Measurements from ENCODE around the gene TOP2B.

The TOP2B gene

GRCh38 chr3:25677121-25677520, 12.4 kb upstream of the TOP2B start:
- no peak for DNase-seq (ENCODE audit: low read depth in 2 of 2, low spot score in 1 of 2)

- DNase-seq (ENCODE audit: low read depth in 2 of 2, low spot score in 1 of 2) = no peak
These were observed 10.0 kb upstream of the TOP2B start for GRCh38 chr3:25674670-25675069.

DNA sequence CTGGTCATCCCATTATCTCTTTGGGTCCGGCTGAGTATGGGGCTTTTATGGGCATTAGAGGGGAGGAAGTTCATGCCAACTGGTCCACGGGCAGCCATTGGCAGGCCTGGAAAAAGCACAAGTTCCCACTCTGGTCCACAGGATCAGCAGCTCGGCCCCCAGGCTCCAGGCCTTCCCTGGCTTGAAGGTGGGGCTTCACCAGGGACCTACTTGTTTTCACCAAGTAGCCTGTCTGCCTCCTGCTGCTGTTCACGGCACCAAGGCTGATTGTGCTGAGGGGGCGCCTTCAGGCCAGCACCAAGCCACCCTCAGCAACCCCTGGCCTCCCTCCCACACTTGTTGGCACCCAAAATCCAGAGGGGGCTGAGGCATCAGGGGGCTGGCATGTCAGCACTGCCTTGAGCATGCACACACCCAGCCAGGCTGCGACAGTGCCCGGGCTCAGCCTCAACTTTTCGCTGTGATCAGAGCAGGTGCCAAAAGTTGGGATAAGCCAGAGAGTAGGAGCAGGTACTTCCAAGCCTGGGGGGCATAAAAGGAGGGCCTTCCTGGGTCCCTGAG, 9.1 kb upstream of the TOP2B start:
- DNase-seq (ENCODE audit: low read depth in 2 of 2, low spot score in 1 of 2) = no peak

- no peak for DNase-seq (ENCODE audit: low read depth in 2 of 2, low spot score in 1 of 2)
These were observed 891 bp upstream of the TOP2B start for GRCh38 chr3:25665315-25666280.

GRCh38 chr3:25663869-25664811, 567 bp downstream of the TOP2B start:
- DNase-seq (ENCODE audit: low read depth in 2 of 2, low spot score in 1 of 2) = peak; percentile 28 to 38

- no peak for DNase-seq (ENCODE audit: low read depth in 2 of 2, low spot score in 1 of 2)
These were observed 1.3 kb downstream of the TOP2B start for GRCh38 chr3:25663347-25663868.

- no peak for DNase-seq (ENCODE audit: low read depth in 2 of 2, low spot score in 1 of 2)
These were observed 1.9 kb downstream of the TOP2B start for GRCh38 chr3:25662736-25663320.

DNA sequence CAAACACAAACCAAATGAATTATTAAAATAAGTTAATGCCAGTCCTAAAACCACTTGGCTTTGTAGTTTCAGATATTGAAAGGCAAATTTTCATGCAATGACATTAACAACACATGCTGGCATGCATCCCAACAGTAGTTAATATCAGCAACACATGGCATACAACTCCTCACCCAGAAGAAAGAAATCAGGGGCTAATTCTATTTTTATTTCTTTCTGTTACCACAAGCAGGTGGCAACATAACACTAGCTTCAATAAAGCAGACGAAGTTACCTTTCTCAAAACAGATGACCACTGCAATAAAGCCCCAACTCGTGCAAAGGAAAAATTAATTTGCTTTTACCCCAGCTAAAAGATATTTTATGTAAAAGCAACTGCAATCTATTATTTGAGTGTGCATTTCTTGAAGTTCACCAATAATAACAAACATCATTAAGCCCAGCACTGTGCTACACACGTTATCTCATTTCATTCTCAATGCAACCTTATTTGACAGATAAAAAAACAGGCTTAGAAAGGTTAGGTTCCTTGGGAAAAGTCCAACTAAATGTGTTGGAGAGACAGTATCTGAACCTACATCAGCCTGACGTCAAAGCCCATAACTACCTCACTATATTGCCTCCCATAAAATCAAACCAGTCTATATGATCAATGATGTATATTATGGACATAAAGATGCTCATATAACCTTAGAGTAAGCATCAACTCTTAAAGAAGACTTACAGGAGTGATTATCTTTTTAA, 2.8 kb downstream of the TOP2B start:
- no peak for DNase-seq (ENCODE audit: low read depth in 2 of 2, low spot score in 1 of 2)

- DNase-seq (ENCODE audit: low read depth in 2 of 2, low spot score in 1 of 2) = no peak
These were observed 5.9 kb downstream of the TOP2B start for GRCh38 chr3:25658836-25659235.

DNA sequence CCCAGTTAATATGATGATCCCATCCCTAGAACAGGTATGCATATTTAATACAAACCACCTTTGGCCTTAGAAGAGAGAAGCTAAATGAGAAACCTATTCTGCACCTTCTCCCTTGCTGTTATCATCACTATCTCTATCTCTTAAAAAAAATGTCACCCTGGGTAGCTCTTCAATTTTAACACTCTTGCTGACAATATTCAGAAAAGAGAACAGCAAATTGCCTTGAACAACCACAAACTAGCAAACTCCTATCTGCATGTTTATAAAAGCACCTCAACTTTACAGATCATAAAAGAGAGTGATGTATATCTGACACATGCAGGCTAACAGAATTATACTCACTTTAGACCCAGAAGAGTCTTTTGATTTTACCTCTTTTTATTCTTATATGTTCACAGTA, 7.4 kb downstream of the TOP2B start:
- no peak for DNase-seq (ENCODE audit: low read depth in 2 of 2, low spot score in 1 of 2)

DNA sequence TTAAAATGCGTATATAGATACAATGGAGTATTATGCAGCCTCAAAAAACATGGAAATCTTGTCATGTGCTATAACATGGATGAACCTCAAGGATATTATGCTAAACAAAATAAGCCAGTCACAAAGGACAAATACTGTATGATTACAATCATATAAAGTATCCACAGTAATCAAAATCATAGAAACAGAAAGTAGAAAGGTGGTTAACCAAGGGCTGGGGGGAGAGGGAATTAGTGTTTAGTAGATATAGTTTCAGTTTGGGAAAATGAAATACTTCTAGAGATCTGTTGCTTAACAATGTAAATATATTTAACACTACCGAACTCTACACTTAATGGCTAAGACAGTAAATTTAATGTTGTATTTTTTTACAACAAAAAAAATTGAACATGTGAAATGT, 9.0 kb downstream of the TOP2B start:
- no peak for DNase-seq (ENCODE audit: low read depth in 2 of 2, low spot score in 1 of 2)

GRCh38 chr3:25654576-25654975, 10.1 kb downstream of the TOP2B start:
- DNase-seq (ENCODE audit: low read depth in 2 of 2, low spot score in 1 of 2) = no peak

DNA sequence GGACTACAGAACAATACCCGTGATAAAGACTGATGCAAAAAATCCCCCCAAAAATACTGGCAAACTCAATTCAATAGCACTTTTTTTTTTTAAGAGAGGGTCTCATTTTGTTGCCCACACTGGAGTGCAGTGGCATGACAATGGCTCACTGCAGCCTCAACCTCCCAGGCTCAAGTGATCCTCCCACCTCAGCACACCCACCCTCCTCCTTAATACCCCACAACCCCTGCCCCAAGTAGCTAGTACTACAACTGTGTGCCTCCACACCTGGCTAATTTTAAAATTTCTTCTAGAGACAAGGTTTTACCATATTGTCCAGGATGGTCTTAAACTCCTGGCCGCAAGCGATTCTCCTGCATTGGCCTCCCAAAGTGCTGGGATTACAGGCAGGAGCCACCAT, 11.4 kb downstream of the TOP2B start:
- DNase-seq (ENCODE audit: low read depth in 2 of 2, low spot score in 1 of 2) = no peak

DNA sequence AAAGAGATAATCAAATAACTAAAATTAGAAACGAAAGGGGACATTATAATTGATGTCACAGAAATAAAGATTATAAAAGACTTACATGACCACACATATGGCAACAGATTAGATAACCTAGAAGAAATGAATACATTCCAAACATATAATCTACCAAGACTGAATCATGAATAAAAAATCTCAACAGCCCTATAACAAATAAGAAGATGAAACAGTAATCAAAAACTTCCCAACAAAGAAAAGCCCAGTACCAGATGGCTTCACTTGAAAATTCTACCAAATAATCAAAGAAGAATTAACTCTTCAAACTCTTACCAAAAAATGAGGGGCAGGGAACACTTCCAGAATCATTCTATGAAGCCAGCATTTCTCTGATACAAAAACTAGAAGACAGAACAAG, 11.8 kb downstream of the TOP2B start:
- no peak for DNase-seq (ENCODE audit: low read depth in 2 of 2, low spot score in 1 of 2)

DNA sequence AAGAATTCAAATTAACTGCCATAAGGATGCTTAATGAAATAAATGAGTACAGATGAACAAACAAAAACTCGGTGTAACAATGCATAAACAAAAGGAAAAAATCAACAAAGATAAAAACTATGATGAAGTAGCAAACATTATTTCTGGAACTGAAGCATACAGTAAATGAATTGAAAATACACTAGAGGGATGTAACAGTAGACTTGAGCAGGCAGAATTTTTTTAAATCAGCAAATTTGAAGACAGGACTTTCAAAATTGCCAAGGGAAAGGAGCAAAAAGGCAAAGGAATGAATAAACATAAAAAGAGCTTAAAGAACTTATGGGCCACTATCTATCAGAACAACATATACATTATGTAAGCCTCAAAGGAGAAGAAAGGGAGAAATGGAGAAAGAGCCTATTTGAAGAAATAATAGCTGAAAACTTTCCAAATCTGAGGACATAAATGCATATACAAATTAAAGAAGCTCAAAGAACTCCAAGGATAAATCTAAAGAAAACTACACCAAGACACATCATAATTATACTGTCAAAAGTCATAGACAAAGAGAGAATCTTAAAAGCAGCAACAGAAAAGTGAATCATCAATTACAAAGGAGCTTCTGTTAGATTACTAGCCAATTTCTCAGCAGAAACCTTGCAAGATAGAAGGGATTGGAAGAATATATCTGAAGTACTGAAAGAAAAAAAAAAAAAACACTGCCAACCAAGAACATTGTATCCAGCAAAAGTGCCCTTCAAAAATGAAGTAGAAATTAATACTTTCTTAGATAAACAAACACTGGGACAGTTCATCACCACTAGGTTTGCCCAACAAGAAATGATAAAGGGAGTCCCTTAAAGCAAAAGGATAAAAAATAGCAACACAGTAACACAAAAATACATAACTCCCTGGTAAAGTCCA, 15.5 kb downstream of the TOP2B start:
- no peak for DNase-seq (ENCODE audit: low read depth in 2 of 2, low spot score in 1 of 2)

DNA sequence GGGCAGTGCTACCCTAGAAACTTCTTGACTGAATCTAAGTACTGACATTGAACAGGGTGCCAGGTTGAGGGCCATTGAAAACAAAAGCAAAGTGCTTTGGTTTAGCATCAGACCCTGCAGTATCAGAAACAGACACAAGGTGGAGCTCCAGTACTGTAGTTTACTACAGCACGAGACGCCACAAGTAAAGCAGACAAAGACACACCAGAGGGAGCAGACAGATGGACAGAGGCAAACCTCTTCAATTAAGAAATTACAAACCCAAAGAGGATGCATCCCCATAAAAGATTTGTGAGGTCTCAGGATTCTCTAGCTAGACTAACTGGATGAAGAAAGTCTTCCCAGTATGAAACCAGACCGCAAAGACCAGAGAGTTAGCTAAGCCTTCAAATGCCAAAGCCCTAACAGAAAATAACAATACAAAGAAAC, 16.6 kb downstream of the TOP2B start:
- peak; percentile 69 to 70 for DNase-seq (ENCODE audit: low read depth in 2 of 2, low spot score in 1 of 2)

DNA sequence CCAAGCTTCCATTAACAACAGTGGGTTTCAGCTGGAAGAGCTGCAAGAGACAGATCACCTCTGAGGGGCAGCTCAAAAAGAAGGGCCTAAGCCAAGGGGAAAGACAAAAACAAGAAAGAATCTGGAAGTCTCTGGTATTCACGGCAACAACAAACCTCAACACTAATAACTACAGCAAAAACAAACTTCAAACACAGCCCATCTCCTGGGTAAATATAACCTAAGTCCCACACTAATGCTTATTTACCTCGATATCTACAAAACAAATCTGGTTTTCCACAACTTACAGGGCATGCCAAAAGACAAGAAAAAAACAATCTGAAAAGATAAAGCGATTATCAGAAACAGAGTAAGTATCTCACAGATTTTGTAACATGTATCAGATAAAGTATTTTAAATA, 29.7 kb downstream of the TOP2B start:
- DNase-seq (ENCODE audit: low read depth in 2 of 2, low spot score in 1 of 2) = no peak

DNA sequence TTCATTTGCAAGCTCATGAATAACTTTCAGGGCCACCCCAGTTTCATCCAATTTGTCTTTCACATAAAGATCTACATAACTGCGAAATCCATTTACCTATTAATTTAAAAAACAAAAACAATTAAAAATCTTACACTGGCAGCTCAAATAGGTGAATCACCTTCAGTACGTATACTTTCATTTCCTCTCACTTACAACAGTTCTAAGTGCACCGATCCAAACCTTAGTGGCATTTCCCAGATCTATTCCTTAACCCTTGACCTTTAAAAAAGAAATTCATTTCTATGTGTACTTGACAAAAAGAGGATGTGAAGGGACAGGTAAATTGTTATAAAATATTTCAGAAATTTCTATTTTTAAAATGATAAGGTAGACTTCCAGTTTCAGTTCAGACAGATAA, 30.8 kb downstream of the TOP2B start:
- DNase-seq (ENCODE audit: low read depth in 2 of 2, low spot score in 1 of 2) = no peak

- DNase-seq (ENCODE audit: low read depth in 2 of 2, low spot score in 1 of 2) = no peak
These were observed 32.7 kb downstream of the TOP2B start for GRCh38 chr3:25631989-25632388.

Data from stimulated activated CD8-positive, alpha-beta memory T cell treated with anti-CD3 and anti-CD28 coated beads, Interleukin-4, amount 100 ng/mL, for 1 hour (primary cell).